Activated naive CD4-positive, alpha-beta T cell treated with anti-CD3 and anti-CD28 coated beads, Interleukin-2, amount 10 ng/mL, durations not matched to agents 7 days and 5 days (primary cell): ENCODE results near the gene BACH2.
A peak's percentile ranks its signal among the peaks of the same experiment; 100 is the strongest.
"Not testable (repeated sequence)": the region's sequence is repeated elsewhere in the genome, so short reads cannot be mapped to it uniquely, and the experiment has no call there.

Source experiments
- CTCF ChIA-PET: fragments of 350-600 bp; sonication (Branson Sonifier 250); formaldehyde crosslinking; loops from one replicate; lab custom pipeline; 2021; ENCODE audit warnings: antibody characterized with exemption; lab: Charles Lee
- DNase-seq: peaks from one replicate; pipeline ENCODE4 v3.0.0-alpha.2; 2020
- H3K27ac Mint-ChIP-seq: one replicate; pipeline ENCODE4 v1.8.0; 2021; ENCODE audit warnings: mild to moderate bottlenecking, moderate library complexity, mixed read lengths
- H3K27me3 Mint-ChIP-seq: one replicate; pipeline ENCODE4 v1.8.0; 2021; ENCODE audit warnings: mild to moderate bottlenecking, mixed read lengths
- H3K36me3 Mint-ChIP-seq: one replicate; pipeline ENCODE4 v1.8.0; 2021; ENCODE audit warnings: mixed read lengths
- H3K4me1 Mint-ChIP-seq: one replicate; pipeline ENCODE4 v1.8.0; 2021; ENCODE audit warnings: mixed read lengths
- H3K4me3 Mint-ChIP-seq: one replicate; pipeline ENCODE4 v1.8.0; 2021; ENCODE audit warnings: mild to moderate bottlenecking, moderate library complexity, mixed read lengths
- H3K9me3 Mint-ChIP-seq: one replicate; pipeline ENCODE4 v1.8.0; 2021; ENCODE audit warnings: mixed read lengths

BACH2 gene

DNA sequence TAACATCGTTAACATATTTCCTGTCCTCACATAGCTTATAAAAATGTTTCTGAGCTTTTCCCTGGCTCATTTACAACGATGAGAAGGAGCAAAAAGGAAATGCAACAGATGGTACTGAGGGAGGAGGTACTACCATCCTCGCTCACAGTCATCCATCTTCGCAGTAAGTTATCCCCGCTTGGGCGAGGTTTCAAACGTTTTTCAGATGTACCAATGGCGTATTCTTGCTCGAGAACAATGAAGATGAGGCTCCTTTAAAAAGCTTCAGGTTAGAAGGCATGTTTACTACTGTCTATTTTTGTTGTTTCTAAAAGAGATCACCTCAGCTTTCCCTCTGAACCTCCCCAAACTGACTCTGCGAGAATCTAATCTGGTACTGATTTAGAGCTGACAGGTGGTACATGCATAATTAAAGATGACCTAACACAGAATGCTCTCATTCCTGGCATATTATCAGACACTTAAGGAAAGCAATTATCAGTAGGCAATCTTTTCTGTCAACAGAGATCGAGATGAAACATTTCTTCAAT, 223.6 kb downstream of the BACH2 start:
- CTCF ChIA-PET, result interaction anchor here (0.9 kb wide), 1 partner anchor 37 kb away, joined by 3 read pairs; no protein-coding TSS in a partner anchor
- Mint-ChIP-seq H3K4me3 (no peak overlapping the region), H3K4me1 (peaks cover 87% of the 10 kb centered on the region), H3K27me3 (no peaks in the 10 kb centered on the region), H3K36me3 (peaks cover 65% of the 10 kb centered on the region), H3K9me3 (no peaks in the 10 kb centered on the region), H3K27ac (peak overlapping the region; percentile 57)
- DNase-seq, result no peak

- H3K4me1 Mint-ChIP-seq, result peaks cover 87% of the 10 kb centered on the region
- peaks cover 67% of the 10 kb centered on the region for H3K36me3 Mint-ChIP-seq
- no peaks in the 10 kb centered on the region for H3K9me3 Mint-ChIP-seq
- H3K27ac Mint-ChIP-seq, result peak overlapping the region; percentile 57
- CTCF ChIA-PET, result interaction anchor here (0.9 kb wide), 1 partner anchor 37 kb away, joined by 3 read pairs; no protein-coding TSS in a partner anchor
- no peak for DNase-seq
- no peak overlapping the region for H3K4me3 Mint-ChIP-seq
- no peaks in the 10 kb centered on the region for H3K27me3 Mint-ChIP-seq
These were observed 224.1 kb downstream of the BACH2 start for GRCh38 chr6:90072501-90072900.

DNA sequence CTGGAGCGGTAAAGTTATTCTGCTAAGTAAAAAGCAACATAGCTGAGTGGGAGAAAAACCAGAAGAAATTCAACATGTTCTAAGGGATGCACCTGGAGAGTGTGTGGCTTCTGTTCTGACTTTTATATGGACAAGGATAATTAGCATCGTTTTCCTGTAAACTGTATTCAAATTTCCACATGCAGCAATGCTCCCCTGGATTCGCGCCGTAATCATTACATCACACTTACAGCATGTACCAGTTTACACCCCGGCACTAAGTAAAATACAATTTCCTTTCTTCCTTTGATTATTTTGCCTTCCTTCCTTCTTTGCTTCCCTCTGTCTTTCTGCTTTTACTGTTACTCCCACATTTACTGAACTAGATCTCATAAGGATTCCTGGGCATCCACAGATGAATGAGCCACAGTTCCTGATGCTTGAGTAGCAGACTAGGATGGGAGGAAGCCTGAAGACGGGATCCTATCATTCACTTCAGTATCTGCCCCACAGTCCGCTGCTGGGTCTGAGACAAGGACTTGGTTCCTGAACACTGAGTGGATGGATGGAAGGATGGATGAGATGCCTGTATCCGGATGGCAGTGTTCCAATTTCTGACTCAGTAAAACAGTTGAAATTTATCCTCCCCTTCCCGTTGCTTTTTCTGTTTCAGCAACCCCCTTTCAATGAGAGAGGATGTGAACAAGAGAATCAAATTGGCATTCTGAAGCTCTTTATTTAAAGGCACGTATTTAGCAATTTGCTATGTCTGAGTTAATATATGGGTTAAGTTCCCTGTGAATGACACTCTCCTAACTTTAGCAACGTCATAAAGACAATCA, 227.7 kb downstream of the BACH2 start:
- H3K27me3 Mint-ChIP-seq, result no peaks in the 10 kb centered on the region
- H3K4me1 Mint-ChIP-seq, result peaks cover 76% of the 10 kb centered on the region
- CTCF ChIA-PET, result interaction anchor here (0.6 kb wide), 1 partner anchor 125 kb away, joined by 3 read pairs; no protein-coding TSS in a partner anchor
- H3K4me3 Mint-ChIP-seq, result no peak overlapping the region
- peaks cover 2% of the 10 kb centered on the region for H3K9me3 Mint-ChIP-seq
- no peak overlapping the region for H3K27ac Mint-ChIP-seq
- H3K36me3 Mint-ChIP-seq, result peaks cover 68% of the 10 kb centered on the region
- DNase-seq, result no peak

GRCh38 chr6:90068264-90068663, 228.4 kb downstream of the BACH2 start:
- no peak for DNase-seq
- Mint-ChIP-seq H3K27ac (peak overlapping the region; percentile 6), H3K9me3 (peaks cover 2% of the 10 kb centered on the region), H3K4me1 (peaks cover 74% of the 10 kb centered on the region), H3K4me3 (no peak overlapping the region), H3K27me3 (no peaks in the 10 kb centered on the region), H3K36me3 (peaks cover 64% of the 10 kb centered on the region)
- CTCF ChIA-PET, result interaction anchor here (0.5 to 1.7 kb wide), 4 partner anchors 88 to 125 kb away, joined by 3 to 5 read pairs (median 3); no protein-coding TSS in a partner anchor

GRCh38 chr6:90066697-90067096, 229.9 kb downstream of the BACH2 start:
- Mint-ChIP-seq H3K36me3 (peaks cover 53% of the 10 kb centered on the region), H3K9me3 (peaks cover 2% of the 10 kb centered on the region), H3K4me3 (no peak overlapping the region), H3K27ac (no peak overlapping the region), H3K4me1 (peaks cover 60% of the 10 kb centered on the region), H3K27me3 (no peaks in the 10 kb centered on the region)
- CTCF ChIA-PET, result interaction anchor here (0.6 to 1.7 kb wide), 2 partner anchors 31 to 111 kb away, joined by 3 to 5 read pairs; no protein-coding TSS in a partner anchor
- DNase-seq, result no peak

GRCh38 chr6:90065173-90065572, 231.5 kb downstream of the BACH2 start:
- H3K27me3 Mint-ChIP-seq, result no peaks in the 10 kb centered on the region

GRCh38 chr6:90062667-90063066, 234.0 kb downstream of the BACH2 start:
- DNase-seq, result no peak
- Mint-ChIP-seq H3K4me1 (peaks cover 34% of the 10 kb centered on the region), H3K36me3 (peaks cover 47% of the 10 kb centered on the region), H3K4me3 (no peak overlapping the region), H3K27ac (no peak overlapping the region), H3K9me3 (peaks cover 11% of the 10 kb centered on the region), H3K27me3 (no peaks in the 10 kb centered on the region)
- CTCF ChIA-PET, result interaction anchor here (1.2 kb wide), 1 partner anchor 8 kb away, joined by 4 read pairs; no protein-coding TSS in a partner anchor

More at GRCh38 chr6:90065173-90065572, 231.5 kb downstream of the BACH2 start:
- Mint-ChIP-seq H3K4me3 (no peak overlapping the region), H3K9me3 (peaks cover 3% of the 10 kb centered on the region), H3K4me1 (peaks cover 51% of the 10 kb centered on the region), H3K36me3 (peaks cover 45% of the 10 kb centered on the region), H3K27ac (no peak overlapping the region)
- CTCF ChIA-PET, result no interaction called here
- no peak for DNase-seq

DNA sequence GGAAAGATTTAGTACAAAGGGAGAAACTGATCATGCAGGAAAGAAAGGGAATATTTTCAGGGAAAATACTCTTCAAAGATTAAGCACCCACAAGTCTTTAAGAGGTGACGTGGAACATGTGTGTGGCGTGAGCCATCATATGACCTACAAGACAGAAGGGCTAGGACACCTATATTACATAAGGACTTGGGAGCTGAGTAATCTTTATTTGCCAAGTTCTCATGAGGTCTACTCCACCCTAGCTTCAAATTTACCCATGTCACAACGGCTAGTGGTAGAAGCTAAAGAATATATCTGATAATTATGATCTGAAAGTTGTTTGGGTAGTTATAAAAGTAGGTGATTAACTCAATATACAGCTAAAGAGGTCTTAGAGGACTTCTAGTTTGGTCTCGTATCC, 234.6 kb downstream of the BACH2 start:
- H3K27me3 Mint-ChIP-seq, result no peaks in the 10 kb centered on the region
- H3K36me3 Mint-ChIP-seq, result peaks cover 47% of the 10 kb centered on the region
- no peak overlapping the region for H3K4me3 Mint-ChIP-seq
- CTCF ChIA-PET, result interaction anchor here (1.2 kb wide), 1 partner anchor 9 kb away, joined by 4 read pairs; no protein-coding TSS in a partner anchor
- no peak for DNase-seq
- H3K4me1 Mint-ChIP-seq, result peaks cover 28% of the 10 kb centered on the region
- peaks cover 15% of the 10 kb centered on the region for H3K9me3 Mint-ChIP-seq
- no peak overlapping the region for H3K27ac Mint-ChIP-seq

DNA sequence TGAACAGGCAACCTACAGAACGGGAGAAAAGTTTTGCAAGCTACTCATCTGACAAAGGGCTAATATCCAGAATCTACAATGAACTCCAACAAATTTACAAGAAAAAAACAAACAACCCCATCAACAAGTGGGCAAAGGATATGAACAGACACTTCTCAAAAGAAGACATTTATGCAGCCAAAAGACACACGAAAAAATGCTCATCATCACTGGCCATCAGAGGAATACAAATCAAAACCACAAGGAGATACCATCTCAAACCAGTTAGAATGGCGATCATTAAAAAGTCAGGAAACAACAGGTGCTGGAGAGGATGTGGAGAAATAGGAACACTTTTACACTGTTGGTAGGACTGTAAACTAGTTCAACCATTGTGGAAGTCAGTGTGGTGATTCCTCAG, 237.5 kb downstream of the BACH2 start:
- CTCF ChIA-PET, DNase-seq, H3K27ac Mint-ChIP-seq, H3K27me3 Mint-ChIP-seq, H3K4me3 Mint-ChIP-seq: not testable (repeated sequence)
- Mint-ChIP-seq H3K9me3 (peaks cover 30% of the 10 kb centered on the region), H3K4me1 (peaks cover 21% of the 10 kb centered on the region), H3K36me3 (peaks cover 52% of the 10 kb centered on the region)

DNA sequence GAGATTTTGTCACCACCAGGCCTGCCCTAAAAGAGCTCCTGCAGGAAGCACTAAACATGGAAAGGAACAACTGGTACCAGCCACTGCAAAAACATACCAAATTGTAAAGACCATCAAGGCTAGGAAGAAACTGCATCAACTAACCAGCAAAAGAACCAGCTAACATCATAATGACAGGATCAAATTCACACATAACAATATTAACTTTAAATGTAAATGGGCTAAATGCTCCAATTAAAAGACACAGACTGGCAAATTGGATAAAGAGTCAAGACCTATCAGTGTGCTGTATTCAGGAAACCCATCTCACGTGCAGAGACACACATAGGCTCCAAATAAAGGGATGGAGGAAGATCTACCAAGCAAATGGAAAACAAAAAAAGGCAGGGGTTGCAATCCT, 240.7 kb downstream of the BACH2 start:
- peaks cover 70% of the 10 kb centered on the region for H3K36me3 Mint-ChIP-seq
- CTCF ChIA-PET, result not testable (repeated sequence)

GRCh38 chr6:90054193-90054592, 242.4 kb downstream of the BACH2 start:
- Mint-ChIP-seq H3K9me3 (peaks cover 38% of the 10 kb centered on the region), H3K4me1 (peaks cover 20% of the 10 kb centered on the region), H3K36me3 (peaks cover 64% of the 10 kb centered on the region)
- DNase-seq, H3K4me3 Mint-ChIP-seq, H3K27ac Mint-ChIP-seq, CTCF ChIA-PET, H3K27me3 Mint-ChIP-seq: not testable (repeated sequence)

More for the DNA sequence above, 240.7 kb downstream of the BACH2 start:
- DNase-seq, H3K27ac Mint-ChIP-seq, H3K4me3 Mint-ChIP-seq, H3K27me3 Mint-ChIP-seq: not testable (repeated sequence)
- Mint-ChIP-seq H3K9me3 (peaks cover 41% of the 10 kb centered on the region), H3K4me1 (peaks cover 17% of the 10 kb centered on the region)

DNA sequence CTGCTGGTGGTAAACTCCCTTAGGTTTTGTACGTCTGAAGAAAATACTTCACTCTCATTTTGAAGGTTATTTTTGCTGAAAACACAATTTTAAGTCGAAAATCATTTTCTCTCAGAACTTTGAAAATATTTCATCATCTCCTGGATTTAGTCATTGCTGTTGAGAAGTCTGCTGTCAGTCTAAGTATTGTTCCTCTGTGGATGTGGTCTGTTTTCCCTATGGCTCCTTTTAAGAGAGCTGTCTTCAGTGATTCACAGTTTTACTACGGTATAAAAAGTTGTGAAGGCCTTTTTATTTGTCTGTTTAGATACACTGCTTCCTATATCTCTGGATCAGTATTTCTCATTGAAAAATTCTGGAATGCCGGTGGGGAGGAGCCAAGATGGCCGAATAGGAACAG, 243.0 kb downstream of the BACH2 start:
- Mint-ChIP-seq H3K36me3 (peaks cover 66% of the 10 kb centered on the region), H3K9me3 (peaks cover 35% of the 10 kb centered on the region), H3K4me1 (peaks cover 23% of the 10 kb centered on the region), H3K27me3 (no peaks in the 10 kb centered on the region), H3K27ac (no peak overlapping the region), H3K4me3 (no peak overlapping the region)
- DNase-seq, result no peak
- CTCF ChIA-PET, result no interaction called here

GRCh38 chr6:90049295-90049694, 247.3 kb downstream of the BACH2 start:
- CTCF ChIA-PET, result no interaction called here
- DNase-seq, result no peak
- Mint-ChIP-seq H3K9me3 (peaks cover 11% of the 10 kb centered on the region), H3K36me3 (peaks cover 48% of the 10 kb centered on the region), H3K4me1 (peaks cover 28% of the 10 kb centered on the region), H3K27me3 (no peaks in the 10 kb centered on the region), H3K4me3 (no peak overlapping the region), H3K27ac (peak overlapping the region; percentile 69)

DNA sequence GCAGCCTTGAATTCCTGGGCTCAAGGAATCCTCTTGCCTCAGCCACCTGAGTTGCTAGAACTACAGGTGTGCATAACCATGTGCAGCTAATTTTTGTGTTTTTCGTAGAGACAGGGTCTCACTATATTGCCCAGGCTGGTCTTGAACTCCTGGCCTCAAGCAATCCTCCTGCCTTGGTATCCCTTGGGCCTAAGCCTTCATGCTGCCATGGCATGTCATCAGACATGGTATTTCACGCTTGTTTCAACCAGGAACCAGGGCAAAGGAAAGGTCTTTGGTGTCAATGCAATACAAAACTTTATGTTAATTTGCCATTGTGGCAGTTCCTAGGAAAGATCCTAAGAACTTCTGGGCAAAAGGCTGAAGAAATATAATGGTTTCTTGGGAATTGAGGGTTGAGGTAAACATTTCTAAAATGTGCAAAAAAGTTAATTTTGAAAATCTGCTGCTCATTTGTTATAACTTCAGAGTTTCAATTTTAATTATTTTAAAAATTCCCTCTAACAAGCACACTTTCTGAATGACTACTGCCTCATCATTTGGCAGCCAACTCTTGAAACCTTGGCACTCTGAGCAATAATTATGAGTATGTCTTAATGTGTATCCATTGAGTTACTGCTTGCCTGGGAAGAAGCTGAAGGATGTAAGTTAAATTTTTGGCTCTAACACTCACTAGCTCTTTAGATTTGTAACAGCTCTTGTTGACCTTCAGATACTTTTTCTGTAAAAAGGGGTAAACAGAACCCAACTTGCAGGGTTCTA, 248.3 kb downstream of the BACH2 start:
- H3K36me3 Mint-ChIP-seq, result peaks cover 40% of the 10 kb centered on the region
- peaks cover 3% of the 10 kb centered on the region for H3K9me3 Mint-ChIP-seq
- peak overlapping the region; percentile 69 for H3K27ac Mint-ChIP-seq
- no peak overlapping the region for H3K4me3 Mint-ChIP-seq
- H3K27me3 Mint-ChIP-seq, result no peaks in the 10 kb centered on the region
- DNase-seq, result no peak
- H3K4me1 Mint-ChIP-seq, result peaks cover 26% of the 10 kb centered on the region
- CTCF ChIA-PET, result no interaction called here
